Endothelial cell of umbilical vein (primary cell): Measurements from ENCODE around the gene GDF2. TPM values are rescaled to one million over a fixed set of nuclear protein-coding genes. Genes with fewer than 3 reads are reported as not detected.

Experiments used
- BruUV-seq: library from RNA; stranded (reverse); fragments of 400-500 nt; replicated peaks from 2 replicates; lab custom pipeline; 2021; lab: Mats Ljungman, UMichigan
- CTCF ChIA-PET: fragments of 300-600, 350-600 bp; sonication (Branson Sonifier 250); formaldehyde crosslinking; loops from one replicate; lab custom pipeline; 2021; ENCODE audit warnings: antibody characterized with exemption, inconsistent platforms; lab: Charles Lee
- POLR2A ChIA-PET: fragments of 300-600, 350-600 bp; sonication (Branson Sonifier 250); formaldehyde crosslinking; loops from one replicate; lab custom pipeline; 2021; ENCODE audit warnings: antibody characterized with exemption, inconsistent platforms; lab: Charles Lee
- DNase-seq: peaks from one replicate; pipeline ENCODE4 v3.0.0-alpha.2; 2011; ENCODE audit warnings: low read depth, low spot score
- FAIRE-seq: peaks from 2 replicates; lab custom pipeline; 2011; peaks lifted over from hg19 to GRCh38; lab: Jason Lieb, UNC
- H2AFZ ChIP-seq: 2 replicates; pipeline ENCODE4 v1.6.0; 2012; ENCODE audit warnings: low read depth, low read length, control low read depth, inconsistent platforms
- H3K27ac ChIP-seq: 2 replicates; pipeline ENCODE4 v1.5.1; 2011; ENCODE audit warnings: low read depth, mild to moderate bottlenecking, control low read depth, low read length, moderate library complexity; ENCODE audit not compliant: insufficient read depth
- H3K27me3 ChIP-seq, 2 experiments: 2 replicates each; pipeline versions ENCODE4 v1.6.0 to v1.6.1; 2011; ENCODE audit warnings: low read length in 2 of 2, mixed read lengths in 1 of 2; ENCODE audit not compliant: control insufficient read depth in 2 of 2, insufficient read depth in 2 of 2
- H3K36me3 ChIP-seq, 2 experiments: 2 replicates in 1 of 2; 3 replicates in 1 of 2; pipeline ENCODE4 v1.5.1; 2011; ENCODE audit warnings: low read length in 2 of 2, mild to moderate bottlenecking in 1 of 2, moderate library complexity in 1 of 2; ENCODE audit not compliant: control insufficient read depth in 2 of 2, insufficient read depth in 2 of 2; ENCODE audit errors: extremely low read depth in 1 of 2
- H3K4me1 ChIP-seq: 3 replicates; pipeline ENCODE4 v1.5.1; 2011; ENCODE audit warnings: mild to moderate bottlenecking, low read length; ENCODE audit not compliant: control insufficient read depth, insufficient read depth; ENCODE audit errors: extremely low read depth
- H3K4me2 ChIP-seq: 2 replicates; pipeline ENCODE4 v1.6.1; 2011; ENCODE audit warnings: low read length, control low read depth, mixed read lengths; ENCODE audit not compliant: insufficient read depth
- H3K4me3 ChIP-seq, 3 experiments: fragments of 200-600 bp in 1 of 3; sonication (generic), shearing (Covaris generic) in 1 of 3; replicated peaks in 1 of 3; 2 replicates each; pipeline ENCODE4 v1.5.1; 2011 to 2016; ENCODE audit warnings: control low read depth in 3 of 3, low read length in 3 of 3, mild to moderate bottlenecking in 2 of 3, inconsistent platforms in 1 of 3, low read depth in 1 of 3, moderate library complexity in 1 of 3; ENCODE audit not compliant: insufficient read depth in 1 of 3
- H3K79me2 ChIP-seq: 2 replicates; pipeline ENCODE4 v1.6.0; 2012; ENCODE audit warnings: low read length, inconsistent platforms; ENCODE audit not compliant: control insufficient read depth, insufficient read depth
- H3K9ac ChIP-seq: replicated peaks from 2 replicates; pipeline ENCODE3; 2011; ENCODE audit warnings: low read length, control low read depth; ENCODE audit not compliant: insufficient read depth; ENCODE audit errors: extremely low read depth
- H3K9me1 ChIP-seq: replicated peaks from 3 replicates; pipeline ENCODE4 v1.6.0; 2011; ENCODE audit warnings: mild to moderate bottlenecking, low read length; ENCODE audit not compliant: control insufficient read depth, insufficient read depth; ENCODE audit errors: extremely low read depth
- H3K9me3 ChIP-seq: replicated peaks from 2 replicates; pipeline ENCODE4 v1.5.1; 2012; ENCODE audit warnings: low read length, inconsistent platforms; ENCODE audit not compliant: control insufficient read depth, insufficient read depth
- H4K20me1 ChIP-seq: replicated peaks from 2 replicates; pipeline ENCODE3; 2011; ENCODE audit warnings: mild to moderate bottlenecking, low read length; ENCODE audit not compliant: control insufficient read depth, insufficient read depth; ENCODE audit errors: extremely low read depth
- EZH2 ChIP-seq: IDR thresholded peaks from 2 replicates; pipeline ENCODE4 v1.6.1; 2012; ENCODE audit warnings: borderline replicate concordance, low read depth, mild to moderate bottlenecking, moderate library complexity, low read length, inconsistent platforms; ENCODE audit not compliant: severe bottlenecking
- FOS ChIP-seq: IDR thresholded peaks from 2 replicates; pipeline ENCODE4 v1.6.1; 2011; ENCODE audit warnings: mild to moderate bottlenecking, low read length, moderate library complexity, borderline replicate concordance; ENCODE audit not compliant: insufficient read depth
- GATA2 ChIP-seq: IDR thresholded peaks from 2 replicates; pipeline ENCODE4 v1.7.0; 2011; ENCODE audit warnings: low read depth, mild to moderate bottlenecking, moderate library complexity, mixed read lengths, low read length; ENCODE audit not compliant: insufficient read length, insufficient read depth
- JUN ChIP-seq: IDR thresholded peaks from 2 replicates; pipeline ENCODE4 v1.6.1; 2011; ENCODE audit warnings: borderline replicate concordance, low read depth; ENCODE audit not compliant: insufficient read length, insufficient read depth
- MYC ChIP-seq: IDR thresholded peaks from one replicate; pipeline ENCODE4 v1.6.1; 2011; ENCODE audit warnings: mild to moderate bottlenecking, low read depth, low read length
- POLR2A ChIP-seq: IDR thresholded peaks from 2 replicates; pipeline ENCODE4 v1.6.1; 2012; ENCODE audit warnings: low read depth, mild to moderate bottlenecking, control low read depth, low read length
- POLR2AphosphoS5 ChIP-seq: IDR thresholded peaks from 2 replicates; pipeline ENCODE4 v1.6.1; 2012; ENCODE audit warnings: low read depth, mild to moderate bottlenecking, control low read depth, low read length, moderate library complexity; ENCODE audit not compliant: insufficient read depth
- dilution Hi-C: fragments of 300-500 bp; cut with MboI; formaldehyde crosslinking; loops from one replicate; pipeline ENCODE4 v1.15.0; 2019; ENCODE audit warnings: low sequenced_read_pairs; ENCODE audit not compliant: extremely low pct_ligation_motif_present
- intact Hi-C: fragments of 100-400 bp; cut with micrococcal nuclease; formaldehyde crosslinking; loops from one replicate; pipeline ENCODE4 v1.10.0; 2022
- polyA plus RNA-seq, 4 experiments: library from polyadenylated mRNA; depleted of rRNA in 3 of 4; stranded (reverse) in 3 of 4; unstranded in 1 of 4; fragments of >200 nt; gene quantifications; 2 replicates each; pipeline versions ENCODE4 v1.2.1 to v1.2.3, GENCODE V29; 2011 to 2012; ENCODE audit warnings: missing spikeins in 1 of 4
- total RNA-seq: library from RNA; stranded (reverse); gene quantifications from 2 replicates; pipeline ENCODE4 v1.2.3, GENCODE V29; 2021
- TF ChIP-seq, protein P1 (sequence below): IDR thresholded peaks from 2 replicates; pipeline ENCODE4 v1.6.1; 2011; ENCODE audit not compliant: insufficient read depth, insufficient read length
- TF ChIP-seq, protein P2 (sequence below), 2 donors: IDR thresholded peaks; 1 replicate in 1 of 2; 2 replicates in 1 of 2; pipeline ENCODE4 v1.5.1; 2011; ENCODE audit warnings: low read length in 2 of 2, mild to moderate bottlenecking in 2 of 2, moderate library complexity in 2 of 2, control low read depth in 1 of 2, inconsistent platforms in 1 of 2, low read depth in 1 of 2; ENCODE audit not compliant: insufficient read depth in 1 of 2; ENCODE audit errors: extremely low read depth in 1 of 2

GDF2 gene
- total and polyA plus RNA-seq, 2 donors (not counting 3 experiments of a cell fraction or from before 2014, with no cell fraction given): not detected

DNA sequence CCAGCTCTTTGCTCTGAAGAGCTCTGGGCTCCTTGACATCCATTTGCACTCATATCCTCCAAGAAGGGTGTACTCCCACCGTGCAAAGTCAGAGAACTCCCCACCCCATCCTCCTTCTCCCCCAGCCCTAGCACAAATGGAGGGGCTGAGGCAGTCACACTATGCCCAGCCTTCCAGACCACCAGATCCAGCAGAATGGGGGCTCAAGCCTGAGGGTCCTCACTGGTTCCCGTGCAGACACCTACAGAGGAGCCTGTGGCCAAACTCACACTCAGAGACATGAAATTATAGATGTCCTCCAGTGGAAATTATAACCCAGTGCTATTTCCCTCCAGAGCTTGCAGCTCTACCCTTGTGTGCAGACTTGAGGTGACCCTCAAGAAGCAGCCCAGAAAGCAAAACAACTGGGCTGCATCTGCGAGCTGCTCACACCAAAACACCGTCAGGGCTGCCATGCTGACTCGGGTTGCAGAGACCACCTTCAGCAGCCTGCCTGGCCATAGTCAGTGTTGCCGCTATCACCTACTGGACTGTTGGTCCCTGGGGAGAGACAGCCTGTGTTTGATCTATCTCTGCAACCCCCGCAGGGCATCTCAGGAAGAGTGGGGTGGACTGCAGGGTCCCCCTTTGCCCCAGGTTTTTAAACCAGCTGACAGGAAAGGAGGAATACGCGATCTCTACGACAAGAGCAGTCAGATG lies 54.4 kb downstream of the GDF2 start:
- Histone ChIP-seq H3K27me3 (peaks cover 15 to 19% of the 10 kb centered on the region in 2 experiments), H3K79me2 (no peaks in the 10 kb centered on the region), H3K9ac (no peak overlapping the region), H2AFZ (no peak overlapping the region), H3K4me2 (no peak overlapping the region), H3K4me3 (no peak overlapping the region), H3K27ac (no peak overlapping the region), H3K4me1 (no peaks in the 10 kb centered on the region), H3K36me3 (no peaks in the 10 kb centered on the region), H4K20me1 (no peaks in the 10 kb centered on the region), H3K9me1 (no peaks in the 10 kb centered on the region), H3K9me3 (no peaks in the 10 kb centered on the region)
- FAIRE-seq (no peak), DNase-seq (no peak)
- dilution Hi-C loops (no loop called here), intact Hi-C loops (no loop called here)
- ChIA-PET CTCF (interaction anchor here (0.9 kb wide), 1 partner anchor 16 kb away, joined by 3 read pairs; no protein-coding TSS in a partner anchor), POLR2A (no interaction called here)
- BruUV-seq: no TSS peak
- TF ChIP-seq MYC (no peak), POLR2AphosphoS5 (no peak), EZH2 (peak; percentile 41), POLR2A (no peak), GATA2 (no peak), FOS (no peak), JUN (no peak)
- TF ChIP-seq, protein P1, sequence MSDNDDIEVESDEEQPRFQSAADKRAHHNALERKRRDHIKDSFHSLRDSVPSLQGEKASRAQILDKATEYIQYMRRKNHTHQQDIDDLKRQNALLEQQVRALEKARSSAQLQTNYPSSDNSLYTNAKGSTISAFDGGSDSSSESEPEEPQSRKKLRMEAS: no peak
- TF ChIP-seq, protein P2, sequence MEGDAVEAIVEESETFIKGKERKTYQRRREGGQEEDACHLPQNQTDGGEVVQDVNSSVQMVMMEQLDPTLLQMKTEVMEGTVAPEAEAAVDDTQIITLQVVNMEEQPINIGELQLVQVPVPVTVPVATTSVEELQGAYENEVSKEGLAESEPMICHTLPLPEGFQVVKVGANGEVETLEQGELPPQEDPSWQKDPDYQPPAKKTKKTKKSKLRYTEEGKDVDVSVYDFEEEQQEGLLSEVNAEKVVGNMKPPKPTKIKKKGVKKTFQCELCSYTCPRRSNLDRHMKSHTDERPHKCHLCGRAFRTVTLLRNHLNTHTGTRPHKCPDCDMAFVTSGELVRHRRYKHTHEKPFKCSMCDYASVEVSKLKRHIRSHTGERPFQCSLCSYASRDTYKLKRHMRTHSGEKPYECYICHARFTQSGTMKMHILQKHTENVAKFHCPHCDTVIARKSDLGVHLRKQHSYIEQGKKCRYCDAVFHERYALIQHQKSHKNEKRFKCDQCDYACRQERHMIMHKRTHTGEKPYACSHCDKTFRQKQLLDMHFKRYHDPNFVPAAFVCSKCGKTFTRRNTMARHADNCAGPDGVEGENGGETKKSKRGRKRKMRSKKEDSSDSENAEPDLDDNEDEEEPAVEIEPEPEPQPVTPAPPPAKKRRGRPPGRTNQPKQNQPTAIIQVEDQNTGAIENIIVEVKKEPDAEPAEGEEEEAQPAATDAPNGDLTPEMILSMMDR (IDR thresholded peaks at IDR 0.05; ENCODE audit: extremely low read depth in 1 of 2, insufficient read depth in 1 of 2, low read depth in 1 of 2, low read length in 2 of 2): no peak

Other genes starting within 250 kb of the GDF2 start
- not detected in 2 replicates for gene GDF10, start 22.3 kb upstream of the GDF2 start, total RNA-seq
- gene GDF10, start 22.3 kb upstream of the GDF2 start, polyA plus RNA-seq: not detected in 2 replicates
- not detected in 2 replicates for gene RBP3, start 25.9 kb downstream of the GDF2 start, total RNA-seq
- gene RBP3, start 25.9 kb downstream of the GDF2 start, polyA plus RNA-seq: not detected in 2 replicates
- gene ZNF488, start 61.8 kb downstream of the GDF2 start, total RNA-seq: 0.28 and 0.38 TPM in 2 replicates
- gene ZNF488, start 61.8 kb downstream of the GDF2 start, polyA plus RNA-seq: 0.14 and 0.21 TPM in 2 replicates
- not detected in 2 replicates for gene ANXA8, start 161.7 kb downstream of the GDF2 start, total RNA-seq
- gene ANXA8, start 161.7 kb downstream of the GDF2 start, polyA plus RNA-seq: not detected in 2 replicates
- gene FAM25G, start 169.2 kb downstream of the GDF2 start, total RNA-seq: not detected in 2 replicates
- not detected in 2 replicates for gene FAM25G, start 169.2 kb downstream of the GDF2 start, polyA plus RNA-seq
- 8.9 and 14.4 TPM in 2 replicates for gene AGAP9, start 201.2 kb downstream of the GDF2 start, total RNA-seq
- gene AGAP9, start 201.2 kb downstream of the GDF2 start, polyA plus RNA-seq: 9.6 and 9.9 TPM in 2 replicates